Measurements from ENCODE around the gene NEK3.

DNA sequence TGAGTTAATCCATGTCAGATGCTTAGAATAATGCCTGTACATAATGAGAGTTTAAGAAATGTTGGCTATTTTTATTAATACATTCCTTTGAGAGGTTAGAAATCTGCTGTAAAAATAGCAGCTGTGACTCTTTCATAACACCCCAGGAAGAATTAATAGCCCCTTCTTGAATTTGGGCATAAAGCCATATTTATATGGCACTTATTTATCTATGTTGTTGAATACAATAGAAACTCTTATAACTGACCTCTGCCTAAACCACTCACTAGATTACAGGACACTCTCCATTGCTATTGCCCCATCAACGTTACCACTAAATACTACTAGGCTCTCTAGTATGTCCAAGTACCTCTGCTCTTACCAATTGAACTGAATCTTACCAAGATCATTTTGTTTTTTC is 46.8 kb downstream of the NEK3 start:
- TF ChIP-seq, protein P1, sequence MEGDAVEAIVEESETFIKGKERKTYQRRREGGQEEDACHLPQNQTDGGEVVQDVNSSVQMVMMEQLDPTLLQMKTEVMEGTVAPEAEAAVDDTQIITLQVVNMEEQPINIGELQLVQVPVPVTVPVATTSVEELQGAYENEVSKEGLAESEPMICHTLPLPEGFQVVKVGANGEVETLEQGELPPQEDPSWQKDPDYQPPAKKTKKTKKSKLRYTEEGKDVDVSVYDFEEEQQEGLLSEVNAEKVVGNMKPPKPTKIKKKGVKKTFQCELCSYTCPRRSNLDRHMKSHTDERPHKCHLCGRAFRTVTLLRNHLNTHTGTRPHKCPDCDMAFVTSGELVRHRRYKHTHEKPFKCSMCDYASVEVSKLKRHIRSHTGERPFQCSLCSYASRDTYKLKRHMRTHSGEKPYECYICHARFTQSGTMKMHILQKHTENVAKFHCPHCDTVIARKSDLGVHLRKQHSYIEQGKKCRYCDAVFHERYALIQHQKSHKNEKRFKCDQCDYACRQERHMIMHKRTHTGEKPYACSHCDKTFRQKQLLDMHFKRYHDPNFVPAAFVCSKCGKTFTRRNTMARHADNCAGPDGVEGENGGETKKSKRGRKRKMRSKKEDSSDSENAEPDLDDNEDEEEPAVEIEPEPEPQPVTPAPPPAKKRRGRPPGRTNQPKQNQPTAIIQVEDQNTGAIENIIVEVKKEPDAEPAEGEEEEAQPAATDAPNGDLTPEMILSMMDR (IDR thresholded peaks at IDR 0.05; ENCODE audit: low read length), result no peak
- TF ChIP-seq EZH2 (optimal IDR thresholded peaks at IDR 0.05; ENCODE audit: low read depth, low read length), result no peak

All from MM.1S (cell line).